Endothelial cell (in vitro differentiated cells): ENCODE data around the gene VAV2. TPM values are rescaled to one million over a fixed set of nuclear protein-coding genes. Genes with fewer than 3 reads are reported as not detected.

Experiments used
- DNase-seq: peaks from one replicate; pipeline ENCODE4 v3.0.0; 2021; ENCODE audit warnings: low spot score
- H3K27ac Mint-ChIP-seq: one replicate; pipeline ENCODE4 v1.8.0; 2021; ENCODE audit warnings: mixed read lengths, inconsistent platforms; ENCODE audit not compliant: unreplicated experiment
- H3K27me3 Mint-ChIP-seq: one replicate; pipeline ENCODE4 v1.8.0; 2021; ENCODE audit warnings: mild to moderate bottlenecking, moderate library complexity, mixed read lengths, inconsistent platforms; ENCODE audit not compliant: unreplicated experiment
- H3K36me3 Mint-ChIP-seq: one replicate; pipeline ENCODE4 v1.8.0; 2021; ENCODE audit warnings: mild to moderate bottlenecking, low read depth, mixed read lengths, inconsistent platforms; ENCODE audit not compliant: unreplicated experiment
- H3K4me1 Mint-ChIP-seq: one replicate; pipeline ENCODE4 v1.8.0; 2021; ENCODE audit warnings: mild to moderate bottlenecking, mixed read lengths, inconsistent platforms; ENCODE audit not compliant: unreplicated experiment
- H3K4me3 Mint-ChIP-seq: one replicate; pipeline ENCODE4 v1.8.0; 2021; ENCODE audit warnings: mild to moderate bottlenecking, mixed read lengths, inconsistent platforms; ENCODE audit not compliant: unreplicated experiment
- H3K9me3 Mint-ChIP-seq: one replicate; pipeline ENCODE4 v1.8.0; 2021; ENCODE audit warnings: mixed read lengths, inconsistent platforms; ENCODE audit not compliant: unreplicated experiment
- CTCF ChIP-seq: fragments of 200-600 bp; sonication (generic); IDR thresholded peaks from one replicate; pipeline ENCODE4 v1.5.0; 2021; ENCODE audit warnings: antibody characterized with exemption; ENCODE audit not compliant: unreplicated experiment
- total RNA-seq: library from RNA; stranded (reverse); fragmentation: NEBNext Ultra II Directional; extraction: Animal tissue kit (Norgen Biotek cat#: 25700); gene quantifications from one replicate; pipeline ENCODE4 v1.2.1, GENCODE V29; 2021; ENCODE audit not compliant: unreplicated experiment

Gene VAV2
- total RNA-seq, 1 donor from 2014 or later: 27.2 TPM

GRCh38 chr9:133835262-133835901 lies 156.7 kb downstream of the VAV2 start:
- peaks cover 7% of the 10 kb centered on the region for H3K36me3 Mint-ChIP-seq
- peaks cover 7% of the 10 kb centered on the region for H3K27me3 Mint-ChIP-seq
- TF ChIP-seq CTCF: no peak
- peaks cover 24% of the 10 kb centered on the region for H3K4me1 Mint-ChIP-seq
- H3K27ac Mint-ChIP-seq: no peak overlapping the region
- H3K9me3 Mint-ChIP-seq: no peaks in the 10 kb centered on the region
- H3K4me3 Mint-ChIP-seq: no peak overlapping the region
- DNase-seq: no peak

GRCh38 chr9:133834080-133834976 lies 157.8 kb downstream of the VAV2 start:
- Mint-ChIP-seq H3K36me3 (peaks cover 16% of the 10 kb centered on the region), H3K27ac (no peak overlapping the region), H3K4me3 (no peak overlapping the region)

GRCh38 chr9:133833388-133834025 lies 158.6 kb downstream of the VAV2 start:
- Mint-ChIP-seq H3K27me3 (peaks cover 12% of the 10 kb centered on the region), H3K36me3 (peaks cover 17% of the 10 kb centered on the region), H3K4me3 (no peak overlapping the region), H3K27ac (no peak overlapping the region), H3K4me1 (peaks cover 11% of the 10 kb centered on the region), H3K9me3 (no peaks in the 10 kb centered on the region)
- DNase-seq: no peak
- no peak for TF ChIP-seq CTCF

More at GRCh38 chr9:133834080-133834976, 157.8 kb downstream of the VAV2 start:
- Mint-ChIP-seq H3K27me3 (peaks cover 10% of the 10 kb centered on the region), H3K9me3 (no peaks in the 10 kb centered on the region), H3K4me1 (peaks cover 15% of the 10 kb centered on the region)
- no peak for TF ChIP-seq CTCF
- DNase-seq: no peak

- Mint-ChIP-seq H3K4me1 (peaks cover 8% of the 10 kb centered on the region), H3K27ac (no peak overlapping the region), H3K27me3 (peaks cover 12% of the 10 kb centered on the region), H3K9me3 (no peaks in the 10 kb centered on the region), H3K4me3 (no peak overlapping the region), H3K36me3 (peaks cover 17% of the 10 kb centered on the region)
- TF ChIP-seq CTCF: no peak
- no peak for DNase-seq
These were observed 159.2 kb downstream of the VAV2 start for GRCh38 chr9:133832877-133833276.
